Calu3 (cell line): ENCODE data around the gene SLC22A17. TPM values are rescaled to one million over a fixed set of nuclear protein-coding genes. Genes with fewer than 3 reads are reported as not detected.

Experiments
- BruUV-seq: library from RNA; stranded (reverse); fragments of 400-500 nt; replicated peaks from 2 replicates; lab custom pipeline; 2021; lab: Mats Ljungman, UMichigan
- CTCF ChIA-PET: fragments of 300-600 bp; sonication (Branson Sonifier 250); formaldehyde crosslinking; loops from one replicate; lab custom pipeline; 2022; ENCODE audit warnings: antibody characterized with exemption; lab: Charles Lee
- DNase-seq: peaks from one replicate; pipeline ENCODE4 v3.0.0; 2022
- H3K27ac Mint-ChIP-seq: one replicate; pipeline ENCODE4 v1.8.0; 2022; ENCODE audit warnings: mixed read lengths; ENCODE audit not compliant: unreplicated experiment
- H3K27me3 Mint-ChIP-seq: one replicate; pipeline ENCODE4 v1.8.0; 2022; ENCODE audit warnings: mixed read lengths; ENCODE audit not compliant: unreplicated experiment
- H3K36me3 Mint-ChIP-seq: one replicate; pipeline ENCODE4 v1.8.0; 2022; ENCODE audit warnings: mild to moderate bottlenecking, moderate library complexity, mixed read lengths; ENCODE audit not compliant: insufficient read depth, unreplicated experiment
- H3K4me1 Mint-ChIP-seq: one replicate; pipeline ENCODE4 v1.8.0; 2022; ENCODE audit warnings: mild to moderate bottlenecking, low read depth, mixed read lengths; ENCODE audit not compliant: unreplicated experiment
- H3K4me3 Mint-ChIP-seq: one replicate; pipeline ENCODE4 v1.8.0; 2022; ENCODE audit warnings: mild to moderate bottlenecking, low read depth, moderate library complexity, mixed read lengths; ENCODE audit not compliant: unreplicated experiment
- H3K9me3 Mint-ChIP-seq: one replicate; pipeline ENCODE4 v1.8.0; 2022; ENCODE audit warnings: low read depth, mixed read lengths; ENCODE audit not compliant: unreplicated experiment
- intact Hi-C: fragments of 100-400 bp; cut with micrococcal nuclease; formaldehyde crosslinking; loops from one replicate; pipeline ENCODE4 v1.10.0; 2022; ENCODE audit not compliant: unreplicated experiment
- total RNA-seq: library from RNA; stranded (reverse); gene quantifications from 2 replicates; pipeline ENCODE4 v1.2.3, GENCODE V29; 2022
- TF ChIP-seq, protein P1 (sequence below): fragments of 200-600 bp; IDR thresholded peaks from one replicate; pipeline ENCODE4 v1.8.0; 2022; ENCODE audit warnings: antibody characterized with exemption; ENCODE audit not compliant: unreplicated experiment

Gene SLC22A17
- total RNA-seq, 1 experiment from 2014 or later = 0.61 TPM

DNA sequence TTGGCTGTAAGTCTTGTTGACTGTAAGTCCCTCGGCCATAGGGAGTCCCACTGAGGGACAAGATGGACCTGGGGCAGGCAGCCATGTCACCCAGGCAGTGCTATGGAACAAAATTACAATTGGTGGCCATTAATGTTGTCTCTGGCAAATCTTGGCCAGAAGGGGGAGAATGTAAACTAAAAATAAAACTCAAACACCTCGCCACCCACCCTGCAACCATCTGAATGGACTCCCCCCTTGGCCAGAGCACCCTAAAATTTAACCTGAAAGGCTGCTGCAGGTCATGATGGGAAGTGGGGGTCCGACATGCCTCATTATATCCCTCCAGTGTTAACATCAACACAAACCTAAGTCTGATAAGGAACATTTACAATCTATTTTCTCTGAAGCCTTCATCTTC, 8.2 kb downstream of the SLC22A17 start:
- Mint-ChIP-seq H3K4me3 (no peak overlapping the region), H3K4me1 (no peaks in the 10 kb centered on the region), H3K36me3 (no peaks in the 10 kb centered on the region), H3K9me3 (no peaks in the 10 kb centered on the region), H3K27me3 (peaks cover 68% of the 10 kb centered on the region), H3K27ac (no peak overlapping the region)
- no peak for DNase-seq
- no TSS peak for BruUV-seq
- TF ChIP-seq, protein P1, sequence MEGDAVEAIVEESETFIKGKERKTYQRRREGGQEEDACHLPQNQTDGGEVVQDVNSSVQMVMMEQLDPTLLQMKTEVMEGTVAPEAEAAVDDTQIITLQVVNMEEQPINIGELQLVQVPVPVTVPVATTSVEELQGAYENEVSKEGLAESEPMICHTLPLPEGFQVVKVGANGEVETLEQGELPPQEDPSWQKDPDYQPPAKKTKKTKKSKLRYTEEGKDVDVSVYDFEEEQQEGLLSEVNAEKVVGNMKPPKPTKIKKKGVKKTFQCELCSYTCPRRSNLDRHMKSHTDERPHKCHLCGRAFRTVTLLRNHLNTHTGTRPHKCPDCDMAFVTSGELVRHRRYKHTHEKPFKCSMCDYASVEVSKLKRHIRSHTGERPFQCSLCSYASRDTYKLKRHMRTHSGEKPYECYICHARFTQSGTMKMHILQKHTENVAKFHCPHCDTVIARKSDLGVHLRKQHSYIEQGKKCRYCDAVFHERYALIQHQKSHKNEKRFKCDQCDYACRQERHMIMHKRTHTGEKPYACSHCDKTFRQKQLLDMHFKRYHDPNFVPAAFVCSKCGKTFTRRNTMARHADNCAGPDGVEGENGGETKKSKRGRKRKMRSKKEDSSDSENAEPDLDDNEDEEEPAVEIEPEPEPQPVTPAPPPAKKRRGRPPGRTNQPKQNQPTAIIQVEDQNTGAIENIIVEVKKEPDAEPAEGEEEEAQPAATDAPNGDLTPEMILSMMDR = no peak
- intact Hi-C loops = no loop called here
- CTCF ChIA-PET = no interaction called here

DNA sequence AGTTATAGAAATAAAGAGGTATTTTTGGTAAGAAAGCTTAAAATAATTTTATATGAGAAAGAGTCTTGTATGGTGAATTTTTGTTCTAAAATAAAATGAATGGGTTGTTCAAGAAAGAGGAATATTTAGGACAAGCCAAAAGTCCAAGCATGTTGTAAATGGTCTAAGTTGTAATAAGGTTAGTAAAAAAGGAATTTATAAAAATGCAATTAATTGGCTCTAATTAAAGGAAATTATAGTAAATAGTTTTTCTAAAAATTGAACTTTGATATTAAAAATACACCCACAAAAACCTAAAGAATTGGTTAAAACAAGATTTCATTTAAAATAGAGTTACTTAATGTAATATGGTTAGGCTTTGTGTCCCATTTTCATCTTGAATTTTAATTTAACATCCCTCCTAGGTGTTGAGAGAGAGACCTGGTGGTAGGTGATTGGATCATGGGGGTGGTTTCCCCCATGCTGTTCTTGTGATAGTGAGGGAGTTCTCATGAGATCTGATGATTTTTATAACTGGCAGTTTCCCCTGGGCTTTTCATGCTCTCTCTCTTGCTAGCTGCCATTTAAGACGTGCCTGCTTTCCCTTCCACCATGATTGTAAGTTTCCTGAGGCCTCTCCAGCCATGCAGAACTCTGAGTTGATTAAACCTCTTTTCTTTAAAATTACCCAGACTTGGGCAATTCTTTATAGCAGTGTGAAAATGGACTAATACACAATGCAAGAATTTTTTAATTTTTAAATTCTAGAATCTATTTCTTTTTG, 13.0 kb downstream of the SLC22A17 start:
- intact Hi-C loops = no loop called here
- CTCF ChIA-PET = no interaction called here
- H3K9me3 Mint-ChIP-seq = no peaks in the 10 kb centered on the region
- TF ChIP-seq, protein P1 = no peak
- H3K4me3 Mint-ChIP-seq = no peak overlapping the region
- peaks cover 36% of the 10 kb centered on the region for H3K27me3 Mint-ChIP-seq
- H3K4me1 Mint-ChIP-seq = no peaks in the 10 kb centered on the region
- BruUV-seq = no TSS peak
- DNase-seq = no peak
- H3K36me3 Mint-ChIP-seq = no peaks in the 10 kb centered on the region
- H3K27ac Mint-ChIP-seq = no peak overlapping the region

DNA sequence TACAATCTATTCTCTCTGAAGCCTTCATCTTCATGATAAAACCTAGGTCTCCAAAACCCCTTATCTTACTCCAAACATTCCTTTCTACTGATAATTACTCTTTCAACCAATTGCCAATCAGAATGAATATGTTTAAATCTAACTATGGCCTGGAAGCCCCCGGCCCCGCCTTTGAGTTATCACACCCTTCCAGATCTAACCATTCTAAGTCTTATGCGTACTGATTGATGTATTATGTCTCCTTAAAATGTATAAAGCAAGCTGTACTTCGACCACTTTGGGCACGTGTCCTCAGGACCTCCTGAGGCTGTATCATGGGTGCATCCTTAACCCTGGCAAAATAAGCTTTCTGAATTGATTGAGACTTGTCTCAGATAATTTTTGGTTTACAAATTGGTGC, 17.1 kb downstream of the SLC22A17 start:
- CTCF ChIA-PET = no interaction called here
- no peak overlapping the region for H3K27ac Mint-ChIP-seq

DNA sequence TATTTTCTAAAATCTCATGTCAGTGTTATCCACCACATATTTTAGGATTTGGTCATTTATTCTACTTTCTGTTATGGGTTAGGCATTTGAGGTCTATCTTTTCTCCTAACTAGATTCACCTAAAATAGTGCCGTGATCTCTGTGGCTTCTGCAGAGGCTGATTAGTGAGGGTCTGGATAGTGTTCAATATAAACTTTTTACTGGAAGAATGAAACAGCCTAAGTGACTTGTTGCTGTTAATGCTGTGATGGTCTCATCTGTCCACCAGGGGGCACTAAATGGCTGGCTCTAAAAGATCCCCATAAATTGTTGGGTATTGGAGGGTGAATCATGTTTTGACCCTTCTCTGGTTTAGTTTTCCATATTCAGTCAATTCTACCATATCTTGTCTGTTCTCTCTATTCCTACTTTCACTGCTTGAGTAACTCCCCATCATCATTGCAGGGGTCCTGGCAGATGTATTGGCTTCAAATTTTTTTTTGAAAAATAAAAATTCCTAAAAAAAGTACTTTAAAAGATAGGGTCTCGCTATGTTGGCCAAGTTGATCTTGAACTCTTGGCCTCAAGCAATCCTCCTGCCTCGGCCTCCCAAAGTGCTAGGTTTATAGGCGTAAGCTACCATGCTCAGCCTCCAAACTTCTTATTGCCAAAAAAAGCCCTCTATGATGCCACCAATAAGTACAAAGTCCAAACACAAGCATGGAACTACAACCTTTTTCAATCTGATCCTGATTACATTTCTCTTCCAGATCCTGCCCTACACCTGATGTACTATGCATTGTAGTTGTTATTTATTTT, 24.5 kb downstream of the SLC22A17 start:
- Mint-ChIP-seq H3K27ac (no peak overlapping the region), H3K4me3 (no peak overlapping the region), H3K36me3 (peaks cover 37% of the 10 kb centered on the region), H3K4me1 (peaks cover 12% of the 10 kb centered on the region), H3K27me3 (no peaks in the 10 kb centered on the region), H3K9me3 (no peaks in the 10 kb centered on the region)
- TF ChIP-seq, protein P1 = peak; percentile 72
- intact Hi-C loops = loop anchor here (1.0 to 10.0 kb wide), 3 partner anchors 52 to 227 kb away; partner anchors contain the start of genes THTPA and ZFHX2
- no TSS peak for BruUV-seq
- DNase-seq = peak; percentile 65
- CTCF ChIA-PET = no interaction called here

More for the DNA sequence above, 17.1 kb downstream of the SLC22A17 start:
- Mint-ChIP-seq H3K9me3 (no peaks in the 10 kb centered on the region), H3K4me3 (no peak overlapping the region), H3K4me1 (no peaks in the 10 kb centered on the region), H3K36me3 (no peaks in the 10 kb centered on the region), H3K27me3 (peaks cover 15% of the 10 kb centered on the region)
- DNase-seq = no peak
- no TSS peak for BruUV-seq
- TF ChIP-seq, protein P1 = no peak
- intact Hi-C loops = no loop called here
